Measurements from ENCODE around the gene ATP11C. TPM values are rescaled to one million over a fixed set of nuclear protein-coding genes. Genes with fewer than 3 reads are reported as not detected.

The ATP11C gene
- polyA plus RNA-seq, 1 donor (not counting 4 experiments of a cell fraction or from before 2014, with no cell fraction given), result 14.0 TPM

GRCh38 chrX:139680356-139680755, 252.5 kb downstream of the ATP11C start:
- Histone ChIP-seq H3K9me3 (ENCODE audit: control insufficient read depth, low read depth, low read length) (no peaks in the 10 kb centered on the region), H3K27ac (ENCODE audit: control insufficient read depth, insufficient read depth, low read length) (no peak overlapping the region), H3K36me3 (ENCODE audit: control insufficient read depth in 2 of 2, extremely low read depth in 1 of 2, insufficient read depth in 2 of 2, low read length in 2 of 2) (no peaks in the 10 kb centered on the region), H3K9ac (ENCODE audit: control insufficient read depth, extremely low read depth, insufficient read depth, low read length) (no peak overlapping the region), H3K4me2 (ENCODE audit: control insufficient read depth, extremely low read depth, insufficient read depth, low read depth, low read length) (no peak overlapping the region), H3K4me1 (ENCODE audit: control insufficient read depth, extremely low read depth, insufficient read depth, low read length) (no peaks in the 10 kb centered on the region), H3K79me2 (ENCODE audit: control insufficient read depth, insufficient read depth, low read length) (no peaks in the 10 kb centered on the region), H3K27me3 (ENCODE audit: control insufficient read depth, extremely low read depth, insufficient read depth, low read length) (no peaks in the 10 kb centered on the region), H3K9me1 (ENCODE audit: control insufficient read depth, extremely low read depth, insufficient read depth, low read length) (no peaks in the 10 kb centered on the region), H3K4me3 (ENCODE audit: control insufficient read depth in 2 of 3, extremely low read depth in 1 of 3, insufficient read depth in 2 of 3, low read depth in 1 of 3, low read length in 3 of 3) (no peak overlapping the region), H2AFZ (ENCODE audit: control insufficient read depth, low read length) (no peak overlapping the region), H4K20me1 (ENCODE audit: control insufficient read depth, extremely low read depth, insufficient read depth, low read length) (no peaks in the 10 kb centered on the region)
- FAIRE-seq (no peak), DNase-seq (ENCODE audit: low read depth, low spot score) (no peak)
- TF ChIP-seq CTCF (optimal IDR thresholded peaks at IDR 0.05 in 1 of 3, IDR thresholded peaks at IDR 0.05 in 1 of 3, conservative IDR thresholded peaks at IDR 0.05 in 1 of 3; ENCODE audit: extremely low read depth in 1 of 3, insufficient read depth in 2 of 3, low read length in 3 of 3) (no peak), EZH2 (IDR thresholded peaks at IDR 0.05; ENCODE audit: low read length) (no peak)
- dilution Hi-C loops (cut with MboI; ENCODE audit: extremely low pct_ligation_motif_present, low sequenced_read_pairs), result no loop called here

Small RNA genes lying within 50 kb of the gene (small RNA-seq; reads per million reads assigned to genes)
- gene MIR505 (ENCODE audit: insufficient read length in 3 of 3, low read depth in 3 of 3, low replicate concordance in 1 of 3) (1.9 to 107 (median 28.4) reads per million in 3 experiments), gene RF00425 (ENCODE audit: insufficient read length in 3 of 3, low read depth in 3 of 3, low replicate concordance in 1 of 3) (0 reads per million in 3 experiments), gene RF01210 (ENCODE audit: insufficient read length in 3 of 3, low read depth in 3 of 3, low replicate concordance in 1 of 3) (0 reads per million in 3 experiments), gene RNU6ATAC23P (ENCODE audit: insufficient read length in 3 of 3, low read depth in 3 of 3, low replicate concordance in 1 of 3) (0 reads per million in 3 experiments)

Other genes starting within 250 kb of the ATP11C start
- 0.26 to 0.75 TPM (median 0.59 TPM) in 3 replicates for gene MCF2, start 224.9 kb downstream of the ATP11C start, polyA plus RNA-seq
- gene CXorf66, start 32.5 kb upstream of the ATP11C start, polyA plus RNA-seq, result not detected in 3 replicates

Data from keratinocyte (primary cell).